Fibroblast of lung (primary cell): ENCODE results near the gene NECAB3.

Experiments used
- CTCF ChIP-seq, 2 donors: IDR thresholded peaks in 1 of 2; conservative IDR thresholded peaks in 1 of 2; 1 replicate in 1 of 2; 2 replicates in 1 of 2; pipeline ENCODE4 v1.5.1; 2011 to 2012; ENCODE audit warnings: low read length in 2 of 2, control low read depth in 1 of 2, inconsistent platforms in 1 of 2, low read depth in 1 of 2, mild to moderate bottlenecking in 1 of 2
- EZH2 ChIP-seq: IDR thresholded peaks from 2 replicates; pipeline ENCODE4 v1.5.1; 2012; ENCODE audit warnings: low read length, control low read depth, mild to moderate bottlenecking; ENCODE audit errors: missing control alignments

GRCh38 chr20:33611106-33611505, 63.1 kb downstream of the NECAB3 start:
- TF ChIP-seq CTCF (conservative IDR thresholded peaks at IDR 0.05 in 1 of 2, IDR thresholded peaks at IDR 0.05 in 1 of 2; ENCODE audit: low read depth in 1 of 2, low read length in 2 of 2): no peak
- no peak for TF ChIP-seq EZH2
